Peyer's patch (tissue), 4 donors: ENCODE data around the gene TMPRSS11D.

Experiments
- POLR2A ChIP-seq, 2 donors: fragments of 450-650 bp; IDR thresholded peaks; one replicate each; pipeline ENCODE4 v1.5.1; 2017; ENCODE audit warnings: antibody characterized with exemption in 2 of 2, mild to moderate bottlenecking in 2 of 2, moderate library complexity in 2 of 2
- TF ChIP-seq, protein P1 (sequence below), 6 experiments: fragments of 450-650 bp in 4 of 6; fragments of 200-600 bp in 2 of 6; sonication (generic) in 1 of 6; IDR thresholded peaks; one replicate each; pipeline ENCODE4 v1.5.1; 2017 to 2019; ENCODE audit warnings: antibody characterized with exemption in 6 of 6, mild to moderate bottlenecking in 3 of 6, moderate library complexity in 1 of 6

DNA sequence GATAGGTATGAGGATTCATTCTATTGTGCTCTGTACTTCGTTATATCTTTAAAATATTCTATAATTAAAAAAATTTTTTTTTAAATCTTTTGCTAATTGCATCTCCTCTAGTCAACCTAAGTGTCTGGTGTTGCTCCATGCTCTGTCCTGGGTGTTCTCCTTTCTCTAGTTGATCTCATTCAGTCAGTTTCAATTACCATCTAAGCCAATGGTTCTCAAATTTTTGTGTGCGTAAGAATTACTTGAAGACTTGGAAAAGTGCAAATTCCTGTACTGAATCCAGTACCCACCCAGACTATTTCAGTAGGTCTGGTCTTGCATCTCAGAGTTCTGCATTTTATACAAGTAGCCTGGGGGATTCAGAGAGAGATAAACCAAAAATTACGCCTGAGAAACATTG, 6.7 kb downstream of the TMPRSS11D start:
- TF ChIP-seq, protein P1, sequence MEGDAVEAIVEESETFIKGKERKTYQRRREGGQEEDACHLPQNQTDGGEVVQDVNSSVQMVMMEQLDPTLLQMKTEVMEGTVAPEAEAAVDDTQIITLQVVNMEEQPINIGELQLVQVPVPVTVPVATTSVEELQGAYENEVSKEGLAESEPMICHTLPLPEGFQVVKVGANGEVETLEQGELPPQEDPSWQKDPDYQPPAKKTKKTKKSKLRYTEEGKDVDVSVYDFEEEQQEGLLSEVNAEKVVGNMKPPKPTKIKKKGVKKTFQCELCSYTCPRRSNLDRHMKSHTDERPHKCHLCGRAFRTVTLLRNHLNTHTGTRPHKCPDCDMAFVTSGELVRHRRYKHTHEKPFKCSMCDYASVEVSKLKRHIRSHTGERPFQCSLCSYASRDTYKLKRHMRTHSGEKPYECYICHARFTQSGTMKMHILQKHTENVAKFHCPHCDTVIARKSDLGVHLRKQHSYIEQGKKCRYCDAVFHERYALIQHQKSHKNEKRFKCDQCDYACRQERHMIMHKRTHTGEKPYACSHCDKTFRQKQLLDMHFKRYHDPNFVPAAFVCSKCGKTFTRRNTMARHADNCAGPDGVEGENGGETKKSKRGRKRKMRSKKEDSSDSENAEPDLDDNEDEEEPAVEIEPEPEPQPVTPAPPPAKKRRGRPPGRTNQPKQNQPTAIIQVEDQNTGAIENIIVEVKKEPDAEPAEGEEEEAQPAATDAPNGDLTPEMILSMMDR (IDR thresholded peaks at IDR 0.05), result no peak
- no peak for TF ChIP-seq POLR2A (IDR thresholded peaks at IDR 0.05)
